IPS DF 6.9 (cell line): ENCODE data around the gene SPATA16.
"Not testable (repeated sequence)": the region's sequence is repeated elsewhere in the genome, so short reads cannot be mapped to it uniquely, and the experiment has no call there.

ENCODE experiments used
- DNase-seq: peaks from one replicate; pipeline ENCODE4 v3.0.0-alpha.2; 2013; ENCODE audit warnings: low read depth, low spot score
- H3K27ac ChIP-seq: one replicate; pipeline ENCODE4 v1.5.1; 2013; ENCODE audit warnings: low read length, control low read depth
- H3K27me3 ChIP-seq: 2 replicates; pipeline ENCODE4 v1.6.1; 2013; ENCODE audit warnings: mild to moderate bottlenecking, low read length; ENCODE audit not compliant: control insufficient read depth, insufficient read depth
- H3K36me3 ChIP-seq: 2 replicates; pipeline ENCODE4 v1.6.1; 2013; ENCODE audit warnings: low read length; ENCODE audit not compliant: control insufficient read depth, insufficient read depth
- H3K4me1 ChIP-seq: 2 replicates; pipeline ENCODE4 v1.6.1; 2013; ENCODE audit warnings: low read length; ENCODE audit not compliant: control insufficient read depth, insufficient read depth
- H3K4me3 ChIP-seq: 2 replicates; pipeline ENCODE4 v1.5.1; 2013; ENCODE audit warnings: mild to moderate bottlenecking, low read length
- H3K9me3 ChIP-seq: 2 replicates; pipeline ENCODE4 v1.6.1; 2013; ENCODE audit warnings: low read length, inconsistent platforms; ENCODE audit not compliant: control insufficient read depth, insufficient read depth
- WGBS: extraction: QIAGEN DNeasy Blood & Tissue Kit; methylation state at CpG from one replicate; pipeline ENCODE4 v1.1.7; 2013; ENCODE audit warnings: mixed read lengths, missing lambda C conversion rate; ENCODE audit not compliant: insufficient read length, insufficient coverage; 5-methylcytosine and 5-hydroxymethylcytosine counted together

The SPATA16 gene

GRCh38 chr3:173037840-173038483, 103.1 kb downstream of the SPATA16 start:
- Histone ChIP-seq H3K4me3 (no peak overlapping the region), H3K27ac (no peak overlapping the region), H3K4me1 (no peaks in the 10 kb centered on the region), H3K36me3 (no peaks in the 10 kb centered on the region), H3K9me3 (no peaks in the 10 kb centered on the region), H3K27me3 (no peaks in the 10 kb centered on the region)
- no peak for DNase-seq
- WGBS: no CpG with 5 or more reads among the region's 2 CpGs

- no peak for DNase-seq
- Histone ChIP-seq H3K4me1 (peaks cover 2% of the 10 kb centered on the region; the same call in 1 of the 2 replicates), H3K36me3 (no peaks in the 10 kb centered on the region), H3K27me3 (no peaks in the 10 kb centered on the region), H3K9me3 (no peaks in the 10 kb centered on the region), H3K4me3 (no peak overlapping the region), H3K27ac (no peak overlapping the region)
Observed at GRCh38 chr3:173030273-173030672, 110.8 kb downstream of the SPATA16 start.

- DNase-seq: no peak
- no CpG with 5 or more reads among the region's 3 CpGs for WGBS
Observed at GRCh38 chr3:173028351-173028750, 112.7 kb downstream of the SPATA16 start.

GRCh38 chr3:173027429-173027828, 113.6 kb downstream of the SPATA16 start:
- no peak overlapping the region for H3K27ac ChIP-seq
- no peak for DNase-seq
- H3K36me3 ChIP-seq: no peaks in the 10 kb centered on the region
- no peaks in the 10 kb centered on the region for H3K9me3 ChIP-seq
- H3K4me1 ChIP-seq: peaks cover 2% of the 10 kb centered on the region; the same call in 1 of the 2 replicates
- no peak overlapping the region for H3K4me3 ChIP-seq
- no CpG with 5 or more reads among the region's 1 CpG for WGBS
- no peaks in the 10 kb centered on the region for H3K27me3 ChIP-seq

More at GRCh38 chr3:173028351-173028750, 112.7 kb downstream of the SPATA16 start:
- no peak overlapping the region for H3K27ac ChIP-seq
- peaks cover 2% of the 10 kb centered on the region; the same call in 1 of the 2 replicates for H3K4me1 ChIP-seq
- H3K4me3 ChIP-seq: no peak overlapping the region
- no peaks in the 10 kb centered on the region for H3K9me3 ChIP-seq
- H3K36me3 ChIP-seq: no peaks in the 10 kb centered on the region
- H3K27me3 ChIP-seq: no peaks in the 10 kb centered on the region

- H3K27ac ChIP-seq: no peak overlapping the region
- no peak overlapping the region for H3K4me3 ChIP-seq
- H3K9me3 ChIP-seq: no peaks in the 10 kb centered on the region
- H3K4me1 ChIP-seq: peaks cover 2% of the 10 kb centered on the region; the same call in 1 of the 2 replicates
- no CpG with 5 or more reads among the region's 5 CpGs for WGBS
- no peaks in the 10 kb centered on the region for H3K36me3 ChIP-seq
- DNase-seq: no peak
- H3K27me3 ChIP-seq: no peaks in the 10 kb centered on the region
Observed at GRCh38 chr3:173025941-173026340, 115.1 kb downstream of the SPATA16 start.

- DNase-seq: no peak
- WGBS: no CpG with 5 or more reads among the region's 2 CpGs
- Histone ChIP-seq H3K9me3 (no peaks in the 10 kb centered on the region), H3K27ac (no peak overlapping the region), H3K36me3 (no peaks in the 10 kb centered on the region), H3K27me3 (no peaks in the 10 kb centered on the region), H3K4me3 (no peak overlapping the region), H3K4me1 (peaks cover 2% of the 10 kb centered on the region; the same call in 1 of the 2 replicates)
Observed at GRCh38 chr3:173021547-173022185, 119.4 kb downstream of the SPATA16 start.

GRCh38 chr3:173020128-173020527, 120.9 kb downstream of the SPATA16 start:
- H3K27ac ChIP-seq, H3K4me1 ChIP-seq, H3K9me3 ChIP-seq, H3K4me3 ChIP-seq, H3K27me3 ChIP-seq, H3K36me3 ChIP-seq, DNase-seq: not testable (repeated sequence)
- no CpG with 5 or more reads among the region's 7 CpGs for WGBS

GRCh38 chr3:173019378-173019777, 121.7 kb downstream of the SPATA16 start:
- H3K9me3 ChIP-seq: no peaks in the 10 kb centered on the region
- H3K4me3 ChIP-seq: no peak overlapping the region
- H3K36me3 ChIP-seq: no peaks in the 10 kb centered on the region
- DNase-seq: no peak
- no peak overlapping the region for H3K27ac ChIP-seq
- no CpG with 5 or more reads among the region's 5 CpGs for WGBS
- H3K27me3 ChIP-seq: no peaks in the 10 kb centered on the region
- no peaks in the 10 kb centered on the region for H3K4me1 ChIP-seq

- Histone ChIP-seq H3K27me3 (no peaks in the 10 kb centered on the region), H3K4me1 (no peaks in the 10 kb centered on the region), H3K9me3 (no peaks in the 10 kb centered on the region), H3K27ac (no peak overlapping the region), H3K4me3 (no peak overlapping the region), H3K36me3 (no peaks in the 10 kb centered on the region)
- DNase-seq: no peak
- no CpG with 5 or more reads among the region's 2 CpGs for WGBS
Observed at GRCh38 chr3:173018758-173019157, 122.3 kb downstream of the SPATA16 start.

- DNase-seq: no peak
- no peaks in the 10 kb centered on the region for H3K9me3 ChIP-seq
- no CpG with 5 or more reads among the region's 3 CpGs for WGBS
- no peaks in the 10 kb centered on the region for H3K36me3 ChIP-seq
- H3K4me3 ChIP-seq: no peak overlapping the region
- H3K27ac ChIP-seq: no peak overlapping the region
- no peaks in the 10 kb centered on the region for H3K27me3 ChIP-seq
- no peaks in the 10 kb centered on the region for H3K4me1 ChIP-seq
Observed at GRCh38 chr3:173013219-173013832, 127.7 kb downstream of the SPATA16 start.
